ENCODE data around the gene MFN2.
A peak's percentile ranks its signal among the peaks of the same experiment; 100 is the strongest.
"Not testable (repeated sequence)": the region's sequence is repeated elsewhere in the genome, so short reads cannot be mapped to it uniquely, and the experiment has no call there.

The MFN2 gene

DNA sequence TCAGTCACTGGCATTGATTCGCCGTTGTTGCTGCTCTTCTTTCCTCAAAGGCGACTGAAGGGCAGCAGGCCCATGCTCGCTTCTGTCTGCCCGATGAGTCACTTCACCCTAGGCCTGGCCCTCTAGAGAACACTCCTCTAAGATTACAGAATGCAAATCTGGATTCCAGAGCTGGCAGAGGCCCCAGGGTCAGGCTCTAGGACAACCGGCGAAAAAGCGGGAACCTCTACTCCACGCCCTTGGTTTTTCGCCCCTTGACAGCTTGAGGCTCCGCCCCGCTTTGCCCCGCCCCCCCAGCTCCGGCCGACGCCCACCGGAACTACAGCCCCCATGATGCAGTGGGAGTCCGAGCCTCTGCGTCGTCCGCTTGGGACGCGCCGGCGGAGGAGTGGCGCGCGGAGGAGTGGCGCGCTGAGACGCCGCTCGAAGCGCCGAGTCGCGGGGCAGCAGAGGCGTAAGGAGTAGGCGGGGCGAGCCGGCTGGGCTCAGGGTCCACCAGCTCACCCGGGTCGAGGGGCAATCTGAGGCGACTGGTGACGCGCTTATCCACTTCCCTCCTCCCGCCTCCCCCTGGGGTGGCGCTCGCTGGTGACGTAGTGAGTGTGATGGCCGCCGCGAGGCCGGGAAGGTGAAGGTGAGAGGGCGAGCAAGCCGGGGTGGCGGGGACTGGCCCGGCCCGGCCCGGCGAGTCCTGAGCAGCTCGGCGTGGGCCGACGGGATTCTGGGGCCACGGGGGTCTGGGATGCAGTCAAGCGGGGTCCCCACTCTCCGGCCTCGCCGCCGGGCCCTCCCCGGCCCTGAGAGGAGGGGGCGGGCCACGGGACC is at the start of gene MFN2:
Gene MFN2 (plus strand): TSS at position 594 of the 825 bp plus-strand sequence. CDS start 8,725 bp downstream, outside the sequence.
- peak; percentile 85 to 94 (median 91) for DNase-seq

- no peak for DNase-seq
Measured at GRCh38 chr1:11930571-11931445, 49.4 kb upstream of the MFN2 start.

DNA sequence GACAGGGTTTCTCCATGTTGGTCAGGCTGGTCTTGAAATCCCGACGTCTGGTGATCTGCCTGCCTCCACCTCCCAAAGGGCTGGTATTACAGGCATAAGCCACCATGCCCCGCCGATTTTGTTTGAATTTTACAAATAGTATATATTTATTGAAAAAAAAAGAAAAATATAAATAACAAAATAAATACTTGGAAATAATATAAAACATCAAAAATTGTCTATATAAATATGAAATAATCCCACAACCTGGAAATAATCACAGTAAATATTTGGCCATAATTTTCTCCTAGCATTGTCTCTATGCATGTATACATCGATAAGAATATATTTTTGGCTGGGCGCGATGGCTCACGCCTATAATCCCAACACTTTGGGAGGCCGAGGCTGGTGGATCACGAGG is 48.4 kb upstream of the MFN2 start:
- DNase-seq: no peak

- peak; percentile 26 to 83 (median 60) for DNase-seq
Measured at GRCh38 chr1:11934302-11935056, 45.8 kb upstream of the MFN2 start, which contains the start of gene PLOD1. TSS of gene PLOD1 (plus strand) at chr1:11934717. CDS start at chr1:11934780, 63 bp downstream.

- DNase-seq: no peak
Measured at GRCh38 chr1:11935057-11935412, 45.2 kb upstream of the MFN2 start.

GRCh38 chr1:11935733-11936132 is 44.5 kb upstream of the MFN2 start:
- not testable (repeated sequence) for DNase-seq

DNA sequence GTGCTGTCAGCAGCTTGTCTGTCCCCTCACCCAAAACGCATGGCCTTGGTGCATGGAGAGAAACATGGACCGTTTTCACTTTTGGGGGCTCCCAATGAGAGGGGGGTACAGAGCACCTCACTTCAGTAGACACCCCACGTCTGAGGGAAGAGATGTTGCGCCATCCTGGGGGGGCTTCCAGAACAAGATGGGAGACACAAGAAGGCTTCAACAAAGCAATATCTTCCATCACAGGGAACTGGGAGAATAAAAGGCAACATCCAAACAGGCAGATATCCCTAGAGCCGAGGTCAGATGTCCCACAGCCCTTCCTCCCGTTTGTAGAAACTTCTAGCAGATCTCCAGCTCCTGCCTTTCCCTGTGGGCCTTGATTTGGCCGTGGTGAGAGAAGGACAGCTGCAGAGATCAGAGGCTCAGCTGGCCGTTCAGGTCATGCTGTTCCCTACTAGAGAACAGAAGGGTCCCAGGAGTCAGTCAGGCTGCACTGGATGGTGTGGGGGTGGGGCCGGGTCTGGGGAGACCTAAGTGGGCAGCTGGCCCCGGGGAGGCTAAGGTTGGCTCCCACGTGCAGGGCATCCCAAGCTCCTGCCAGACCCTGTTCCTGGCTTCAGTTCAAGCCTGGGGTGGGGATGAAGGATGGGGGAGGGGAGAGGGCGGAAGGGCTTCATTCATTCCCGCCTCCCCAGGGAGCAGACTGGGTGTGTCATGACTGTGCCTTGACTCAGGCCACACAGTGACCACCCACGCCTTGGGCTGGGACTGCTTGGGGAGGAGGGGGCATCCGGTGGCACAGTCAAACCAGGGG is 41.3 kb upstream of the MFN2 start:
- DNase-seq: no peak

DNA sequence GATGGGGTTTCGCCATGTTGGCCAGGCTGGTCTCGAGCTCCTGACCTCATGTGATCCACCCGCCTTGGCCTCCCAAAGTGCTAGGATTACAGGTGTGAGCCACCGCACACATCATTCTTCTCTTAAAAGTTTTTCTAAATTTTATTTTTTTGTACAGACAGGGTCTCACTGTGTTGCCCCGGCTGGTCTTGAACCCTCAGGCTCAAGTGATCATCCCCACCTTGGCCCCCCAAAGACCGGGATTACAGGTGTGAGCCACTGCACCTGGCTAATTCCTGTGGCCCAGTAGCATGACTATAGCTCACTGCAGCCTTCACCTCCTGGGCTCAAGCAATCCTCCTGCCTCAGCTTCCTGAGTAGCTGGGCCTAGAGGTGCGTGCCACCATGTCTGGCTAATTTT is 40.5 kb upstream of the MFN2 start:
- DNase-seq: not testable (repeated sequence)

- DNase-seq: no peak
Measured at GRCh38 chr1:11940260-11940921, 39.9 kb upstream of the MFN2 start.

GRCh38 chr1:11942280-11942679 is 38.0 kb upstream of the MFN2 start:
- DNase-seq: no peak

DNA sequence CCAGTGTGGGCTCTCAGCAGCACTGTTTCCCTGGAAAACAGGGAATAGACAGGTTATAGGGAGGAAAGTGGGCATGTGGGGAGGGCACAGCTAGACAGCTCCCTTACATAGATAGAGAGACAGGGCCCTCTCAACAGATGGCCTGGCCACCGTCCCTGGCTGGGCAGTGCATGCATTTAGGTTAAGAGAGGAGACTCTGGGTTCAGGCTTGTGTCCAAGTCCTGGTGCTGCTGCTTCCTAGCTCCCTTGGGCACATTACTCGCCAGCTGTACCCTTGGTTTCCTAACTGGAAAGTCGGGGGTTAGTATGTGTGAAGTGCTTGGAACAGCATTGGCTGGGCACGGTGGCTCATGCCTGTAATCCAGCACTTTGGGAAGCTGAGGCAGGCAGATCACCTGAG is 36.6 kb upstream of the MFN2 start:
- DNase-seq: no peak

GRCh38 chr1:11944358-11944931 is 35.8 kb upstream of the MFN2 start:
- DNase-seq: no peak

- DNase-seq: no peak
Measured at GRCh38 chr1:11946647-11947046, 33.6 kb upstream of the MFN2 start.

DNA sequence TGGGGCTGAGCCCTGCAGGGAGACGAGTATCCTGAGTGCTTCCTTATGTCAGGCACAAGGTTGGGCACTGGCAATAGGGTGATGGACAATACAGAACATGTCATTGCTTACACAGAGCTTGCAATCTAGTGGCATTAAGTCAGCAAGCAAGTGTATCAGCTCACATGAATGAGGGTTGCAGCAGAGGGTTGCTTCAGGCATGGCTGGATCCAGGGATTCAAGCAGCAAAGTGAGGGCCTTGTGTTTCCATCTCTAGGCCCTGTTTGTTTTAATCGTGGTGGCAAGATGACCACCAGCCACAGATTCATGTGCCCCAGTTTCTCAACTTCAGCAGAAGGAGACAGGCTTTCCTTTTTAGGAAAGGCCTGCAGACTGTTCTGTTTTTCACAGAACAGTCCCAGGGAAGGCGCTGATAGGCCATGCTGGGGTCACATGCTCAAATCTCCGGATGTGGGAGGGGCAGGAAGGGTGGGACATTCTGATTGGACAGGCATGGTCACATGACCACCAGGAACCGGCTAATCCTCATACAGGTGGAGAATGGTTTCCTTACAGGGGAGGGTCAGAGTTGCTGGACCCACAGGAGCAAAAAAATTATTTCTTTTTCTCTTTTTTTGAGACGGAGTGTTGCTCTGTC is 31.3 kb upstream of the MFN2 start:
- DNase-seq: no peak

- no peak for DNase-seq
Measured at GRCh38 chr1:11951901-11952300, 28.3 kb upstream of the MFN2 start.

GRCh38 chr1:11952455-11953109 is 27.7 kb upstream of the MFN2 start:
- DNase-seq: no peak

- no peak for DNase-seq
Measured at GRCh38 chr1:11955221-11955620, 25.0 kb upstream of the MFN2 start.

- no peak for DNase-seq
Measured at GRCh38 chr1:11957398-11957797, 22.8 kb upstream of the MFN2 start.

- no peak for DNase-seq
Measured at GRCh38 chr1:11957897-11958296, 22.3 kb upstream of the MFN2 start.

- DNase-seq: no peak
Measured at GRCh38 chr1:11960276-11960675, 20.0 kb upstream of the MFN2 start.
